Measurements from ENCODE around the gene SVIL. TPM values are rescaled to one million over a fixed set of nuclear protein-coding genes. Genes with fewer than 3 reads are reported as not detected.

SVIL gene
- total RNA-seq, 1 experiment from 2014 or later, result 166 TPM

GRCh38 chr10:29501692-29502091, 133.1 kb downstream of the SVIL start:
- no peaks in the 10 kb centered on the region for H3K79me2 ChIP-seq (ENCODE audit: low read depth)
- peaks cover 9% of the 10 kb centered on the region for H3K4me1 ChIP-seq (replicated peaks; ENCODE audit: insufficient read depth)
- no peaks in the 10 kb centered on the region for H3K9me3 ChIP-seq (ENCODE audit: insufficient read depth, low read depth)
- peaks cover 6% of the 10 kb centered on the region; the same call in 1 of the 2 replicates for H3K36me3 ChIP-seq (ENCODE audit: low read depth)
- TF ChIP-seq CTCF (conservative IDR thresholded peaks at IDR 0.05) (no peak), EZH2 (IDR thresholded peaks at IDR 0.05; ENCODE audit: low read depth) (no peak)
- DNase-seq, result peak; percentile 48 to 68
- no peak overlapping the region for H3K4me2 ChIP-seq
- no peaks in the 10 kb centered on the region for H3K9me2 ChIP-seq (ENCODE audit: insufficient read depth)
- ChIA-PET POLR2A (ENCODE audit: unreplicated experiment) (no interaction called here), CTCF (no interaction called here)
- no peaks in the 10 kb centered on the region for H3K27me3 ChIP-seq (ENCODE audit: insufficient read depth, low read depth)
- no peak overlapping the region for H2AFZ ChIP-seq
- peak overlapping the region; percentile 61 for H3K27ac ChIP-seq
- H3K4me3 ChIP-seq, result no peak overlapping the region
- intact Hi-C loops (cut with micrococcal nuclease; ENCODE audit: unreplicated experiment), result no loop called here
- BruUV-seq (replicated peaks), result no TSS peak
- no peaks in the 10 kb centered on the region for H4K20me1 ChIP-seq (ENCODE audit: insufficient read depth)
- no peaks in the 10 kb centered on the region; the same call in 1 of the 2 replicates for H3F3A ChIP-seq (ENCODE audit: insufficient read depth, low read depth)

- no peaks in the 10 kb centered on the region for H3K27me3 ChIP-seq (ENCODE audit: insufficient read depth, low read depth)
- no peaks in the 10 kb centered on the region for H3K79me2 ChIP-seq (ENCODE audit: low read depth)
- ChIA-PET POLR2A (ENCODE audit: unreplicated experiment) (no interaction called here), CTCF (no interaction called here)
- H3K27ac ChIP-seq, result no peak overlapping the region
- peaks cover 6% of the 10 kb centered on the region; the same call in 1 of the 2 replicates for H3K36me3 ChIP-seq (ENCODE audit: low read depth)
- DNase-seq, result no peak
- no peak overlapping the region for H3K4me2 ChIP-seq
- intact Hi-C loops (cut with micrococcal nuclease; ENCODE audit: unreplicated experiment), result no loop called here
- TF ChIP-seq CTCF (conservative IDR thresholded peaks at IDR 0.05) (no peak), EZH2 (IDR thresholded peaks at IDR 0.05; ENCODE audit: low read depth) (no peak)
- BruUV-seq (replicated peaks), result no TSS peak
- no peaks in the 10 kb centered on the region for H3K9me3 ChIP-seq (ENCODE audit: insufficient read depth, low read depth)
- peaks cover 9% of the 10 kb centered on the region for H3K4me1 ChIP-seq (replicated peaks; ENCODE audit: insufficient read depth)
- H3K9me2 ChIP-seq (ENCODE audit: insufficient read depth), result no peaks in the 10 kb centered on the region
- H4K20me1 ChIP-seq (ENCODE audit: insufficient read depth), result no peaks in the 10 kb centered on the region
- H3K4me3 ChIP-seq, result no peak overlapping the region
- no peak overlapping the region for H2AFZ ChIP-seq
- no peaks in the 10 kb centered on the region; the same call in 1 of the 2 replicates for H3F3A ChIP-seq (ENCODE audit: insufficient read depth, low read depth)
Measured at GRCh38 chr10:29499993-29500537, 134.7 kb downstream of the SVIL start.

- no peak overlapping the region for H3K4me2 ChIP-seq
- H3K27me3 ChIP-seq (ENCODE audit: insufficient read depth, low read depth), result no peaks in the 10 kb centered on the region
- no peak overlapping the region for H3K4me3 ChIP-seq
- no peaks in the 10 kb centered on the region for H3K9me3 ChIP-seq (ENCODE audit: insufficient read depth, low read depth)
- intact Hi-C loops (cut with micrococcal nuclease; ENCODE audit: unreplicated experiment), result no loop called here
- H3K9me2 ChIP-seq (ENCODE audit: insufficient read depth), result no peaks in the 10 kb centered on the region
- no peak overlapping the region for H3K27ac ChIP-seq
- H4K20me1 ChIP-seq (ENCODE audit: insufficient read depth), result no peaks in the 10 kb centered on the region
- no peak overlapping the region for H2AFZ ChIP-seq
- no peaks in the 10 kb centered on the region for H3K4me1 ChIP-seq (replicated peaks; ENCODE audit: insufficient read depth)
- no peaks in the 10 kb centered on the region for H3K79me2 ChIP-seq (ENCODE audit: low read depth)
- no peaks in the 10 kb centered on the region for H3F3A ChIP-seq (ENCODE audit: insufficient read depth, low read depth)
- peaks cover 6% of the 10 kb centered on the region; the same call in 1 of the 2 replicates for H3K36me3 ChIP-seq (ENCODE audit: low read depth)
- TF ChIP-seq EZH2 (IDR thresholded peaks at IDR 0.05; ENCODE audit: low read depth), result no peak
- TF ChIP-seq CTCF (conservative IDR thresholded peaks at IDR 0.05), result peak; percentile 79
- DNase-seq, result peak in 1 of 2 experiments; percentile 64
- POLR2A ChIA-PET (ENCODE audit: unreplicated experiment), result no interaction called here
- BruUV-seq (replicated peaks), result no TSS peak
- CTCF ChIA-PET, result interaction anchor here (0.6 to 0.7 kb wide), 5 partner anchors 14 to 855 kb away, joined by 3 to 20 read pairs (median 5); no protein-coding TSS in a partner anchor
Measured at GRCh38 chr10:29496341-29497162, 138.2 kb downstream of the SVIL start.
